Measurements from ENCODE around the gene PLET1.

The PLET1 gene

DNA sequence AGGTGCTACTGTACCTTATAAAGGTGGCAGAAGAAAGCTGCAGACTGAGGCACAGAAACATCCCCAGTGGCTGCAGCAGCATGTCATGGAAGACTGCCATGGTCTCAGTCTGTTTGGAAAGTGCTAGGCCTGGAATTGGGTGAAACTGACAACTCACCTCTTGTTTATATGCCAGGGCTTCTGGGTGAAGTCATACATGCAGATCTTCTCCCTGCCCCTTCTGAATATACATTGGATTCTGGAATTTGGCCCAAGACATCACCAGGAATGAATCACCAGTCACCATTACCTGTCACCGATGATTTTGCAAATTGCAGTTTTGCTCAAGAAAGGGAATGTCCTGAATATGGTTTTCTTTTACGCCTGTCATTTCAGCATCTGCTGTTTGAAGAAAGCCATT is at the start of gene PLET1:
Gene PLET1, minus strand, starts transcription at position 371 of the 400 bp plus-strand sequence. Its CDS starts 271 bp downstream, at position 100.
- TF ChIP-seq SUZ12 (IDR thresholded peaks at IDR 0.05; ENCODE audit: extremely low read depth, insufficient read depth, insufficient read length) (no peak), YY1 (IDR thresholded peaks at IDR 0.05; ENCODE audit: insufficient read depth, insufficient read length) (no peak), ZNF274 (IDR thresholded peaks at IDR 0.05; ENCODE audit: low read depth, low read length) (no peak)
- no peak for DNase-seq (ENCODE audit: low read depth, low spot score)
- Histone ChIP-seq H3K36me3 (ENCODE audit: insufficient read depth, insufficient read length, low read length) (no peaks in the 10 kb centered on the region), H3K9me3 (ENCODE audit: insufficient read depth, low read length) (no peaks in the 10 kb centered on the region), H3K9ac (ENCODE audit: insufficient read length, low read depth) (no peak within 1 kb of the TSS), H3K27me3 (ENCODE audit: insufficient read depth, insufficient read length) (no peaks in the 10 kb centered on the region), H3K4me1 (ENCODE audit: insufficient read depth, insufficient read length) (no peaks in the 10 kb centered on the region), H3K4me3 (ENCODE audit: insufficient read length, low read depth) (no peak within 1 kb of the TSS)

DNA sequence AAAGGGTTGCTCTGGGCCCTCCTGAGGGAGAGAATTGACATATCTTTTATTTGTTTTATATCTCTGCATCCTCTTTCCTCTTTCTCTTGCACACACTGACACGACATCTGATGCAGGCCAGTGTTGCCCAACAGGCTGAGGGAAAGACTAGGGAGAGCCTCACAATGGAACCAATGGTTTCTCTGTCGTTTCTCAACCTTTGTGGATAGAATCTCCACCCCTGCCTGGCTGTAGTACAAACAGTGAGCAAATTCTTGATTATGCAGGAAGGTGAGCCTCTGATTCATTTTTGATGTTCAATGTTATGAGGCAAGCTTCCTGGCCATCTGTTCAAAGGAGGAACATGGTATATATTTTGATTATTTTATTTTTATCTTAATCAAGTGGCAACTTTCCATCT is 49.8 kb upstream of the PLET1 start:
- Histone ChIP-seq H3K4me1 (ENCODE audit: insufficient read depth, insufficient read length) (no peaks in the 10 kb centered on the region), H3K27me3 (ENCODE audit: insufficient read depth, insufficient read length) (no peaks in the 10 kb centered on the region), H3K9me3 (ENCODE audit: insufficient read depth, low read length) (no peaks in the 10 kb centered on the region), H3K4me3 (ENCODE audit: insufficient read length, low read depth) (no peak overlapping the region), H3K9ac (ENCODE audit: insufficient read length, low read depth) (no peak overlapping the region), H3K36me3 (ENCODE audit: insufficient read depth, insufficient read length, low read length) (no peaks in the 10 kb centered on the region)
- no peak for DNase-seq (ENCODE audit: low read depth, low spot score)
- no peak for TF ChIP-seq ZNF274 (IDR thresholded peaks at IDR 0.05; ENCODE audit: low read depth, low read length)
- no peak for TF ChIP-seq YY1 (IDR thresholded peaks at IDR 0.05; ENCODE audit: insufficient read depth, insufficient read length)
- TF ChIP-seq SUZ12 (IDR thresholded peaks at IDR 0.05; ENCODE audit: extremely low read depth, insufficient read depth, insufficient read length), result no peak

- Histone ChIP-seq H3K27me3 (ENCODE audit: insufficient read depth, insufficient read length) (no peaks in the 10 kb centered on the region), H3K9ac (ENCODE audit: insufficient read length, low read depth) (no peak overlapping the region), H3K9me3 (ENCODE audit: insufficient read depth, low read length) (no peaks in the 10 kb centered on the region), H3K4me3 (ENCODE audit: insufficient read length, low read depth) (no peak overlapping the region), H3K36me3 (ENCODE audit: insufficient read depth, insufficient read length, low read length) (no peaks in the 10 kb centered on the region), H3K4me1 (ENCODE audit: insufficient read depth, insufficient read length) (no peaks in the 10 kb centered on the region)
- no peak for DNase-seq (ENCODE audit: low read depth, low spot score)
- TF ChIP-seq SUZ12 (IDR thresholded peaks at IDR 0.05; ENCODE audit: extremely low read depth, insufficient read depth, insufficient read length) (no peak), YY1 (IDR thresholded peaks at IDR 0.05; ENCODE audit: insufficient read depth, insufficient read length) (no peak), ZNF274 (IDR thresholded peaks at IDR 0.05; ENCODE audit: low read depth, low read length) (no peak)
These were observed 48.0 kb upstream of the PLET1 start for GRCh38 chr11:112308651-112309050.

- H3K36me3 ChIP-seq (ENCODE audit: insufficient read depth, insufficient read length, low read length), result no peaks in the 10 kb centered on the region
- no peak overlapping the region for H3K9ac ChIP-seq (ENCODE audit: insufficient read length, low read depth)
- no peaks in the 10 kb centered on the region for H3K27me3 ChIP-seq (ENCODE audit: insufficient read depth, insufficient read length)
- no peak for DNase-seq (ENCODE audit: low read depth, low spot score)
- no peak overlapping the region for H3K4me3 ChIP-seq (ENCODE audit: insufficient read length, low read depth)
- TF ChIP-seq SUZ12 (IDR thresholded peaks at IDR 0.05; ENCODE audit: extremely low read depth, insufficient read depth, insufficient read length), result no peak
- TF ChIP-seq ZNF274 (IDR thresholded peaks at IDR 0.05; ENCODE audit: low read depth, low read length), result no peak
- TF ChIP-seq YY1 (IDR thresholded peaks at IDR 0.05; ENCODE audit: insufficient read depth, insufficient read length), result no peak
- no peaks in the 10 kb centered on the region for H3K4me1 ChIP-seq (ENCODE audit: insufficient read depth, insufficient read length)
- no peaks in the 10 kb centered on the region for H3K9me3 ChIP-seq (ENCODE audit: insufficient read depth, low read length)
These were observed 47.0 kb upstream of the PLET1 start for GRCh38 chr11:112307616-112308015.

DNA sequence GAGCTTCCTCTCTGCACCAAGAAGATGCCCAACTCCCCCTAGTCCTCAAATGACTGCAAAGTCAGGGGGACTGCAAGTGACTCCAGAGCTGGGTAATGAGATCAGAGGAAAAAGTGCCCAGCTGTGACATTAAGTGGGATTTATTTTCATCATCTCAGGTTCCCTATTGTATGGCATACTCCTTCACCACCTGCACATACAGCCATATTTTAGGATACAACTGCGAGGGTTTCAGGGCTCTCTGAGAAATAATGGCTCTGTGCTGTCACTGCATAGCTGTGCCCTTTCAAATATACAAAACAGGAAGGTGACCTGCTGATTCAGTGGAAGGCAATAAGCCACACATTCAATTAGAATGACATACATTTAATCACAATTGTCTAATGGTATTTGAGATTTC is 45.6 kb upstream of the PLET1 start:
- Histone ChIP-seq H3K9me3 (ENCODE audit: insufficient read depth, low read length) (no peaks in the 10 kb centered on the region), H3K9ac (ENCODE audit: insufficient read length, low read depth) (no peak overlapping the region), H3K27me3 (ENCODE audit: insufficient read depth, insufficient read length) (no peaks in the 10 kb centered on the region), H3K36me3 (ENCODE audit: insufficient read depth, insufficient read length, low read length) (no peaks in the 10 kb centered on the region), H3K4me1 (ENCODE audit: insufficient read depth, insufficient read length) (no peaks in the 10 kb centered on the region), H3K4me3 (ENCODE audit: insufficient read length, low read depth) (no peak overlapping the region)
- DNase-seq (ENCODE audit: low read depth, low spot score), result no peak
- TF ChIP-seq YY1 (IDR thresholded peaks at IDR 0.05; ENCODE audit: insufficient read depth, insufficient read length), result no peak

DNA sequence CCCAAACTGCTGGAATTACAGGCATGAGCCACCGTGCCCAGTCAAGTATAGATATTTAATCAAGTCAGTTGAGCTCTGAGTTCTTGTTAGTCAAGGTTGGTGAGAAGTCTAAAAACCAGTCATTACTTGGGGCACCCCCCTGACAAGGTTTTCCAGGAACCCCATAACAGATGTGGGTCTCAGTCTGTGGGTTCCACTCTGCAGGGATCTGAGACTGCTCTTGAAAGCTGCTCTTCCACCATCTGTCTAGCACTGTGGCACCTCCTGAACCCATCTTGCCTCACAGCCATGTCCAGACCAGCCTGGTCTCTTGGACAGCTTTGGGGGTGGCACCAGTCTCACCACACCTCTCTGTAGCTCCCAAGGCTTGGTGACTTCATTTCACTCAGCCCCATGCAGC is 44.3 kb upstream of the PLET1 start:
- Histone ChIP-seq H3K9me3 (ENCODE audit: insufficient read depth, low read length) (no peaks in the 10 kb centered on the region), H3K36me3 (ENCODE audit: insufficient read depth, insufficient read length, low read length) (no peaks in the 10 kb centered on the region), H3K9ac (ENCODE audit: insufficient read length, low read depth) (no peak overlapping the region), H3K27me3 (ENCODE audit: insufficient read depth, insufficient read length) (no peaks in the 10 kb centered on the region), H3K4me3 (ENCODE audit: insufficient read length, low read depth) (no peak overlapping the region), H3K4me1 (ENCODE audit: insufficient read depth, insufficient read length) (peaks cover 6% of the 10 kb centered on the region)
- no peak for DNase-seq (ENCODE audit: low read depth, low spot score)
- TF ChIP-seq ZNF274 (IDR thresholded peaks at IDR 0.05; ENCODE audit: low read depth, low read length) (no peak), SUZ12 (IDR thresholded peaks at IDR 0.05; ENCODE audit: extremely low read depth, insufficient read depth, insufficient read length) (no peak), YY1 (IDR thresholded peaks at IDR 0.05; ENCODE audit: insufficient read depth, insufficient read length) (no peak)

DNA sequence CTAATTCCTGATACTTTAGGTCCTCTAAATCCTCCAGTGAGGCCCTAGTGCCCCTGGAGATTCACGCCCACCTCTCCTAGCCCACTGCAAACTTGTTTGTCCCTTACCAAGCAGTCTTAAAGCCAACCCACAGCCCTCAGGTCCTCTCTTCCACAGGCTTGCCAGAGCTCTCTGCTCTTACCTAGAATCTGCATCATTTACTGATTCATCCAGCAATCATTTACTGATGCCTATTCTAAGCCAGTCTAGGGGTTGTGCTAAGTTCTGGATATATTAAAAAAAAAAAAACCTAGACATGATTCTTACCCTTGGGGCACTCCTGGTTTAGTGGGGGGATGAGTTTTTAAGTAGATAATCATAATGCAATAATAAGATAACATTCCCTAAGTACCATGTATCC is 43.0 kb upstream of the PLET1 start:
- Histone ChIP-seq H3K9ac (ENCODE audit: insufficient read length, low read depth) (no peak overlapping the region), H3K9me3 (ENCODE audit: insufficient read depth, low read length) (no peaks in the 10 kb centered on the region), H3K27me3 (ENCODE audit: insufficient read depth, insufficient read length) (no peaks in the 10 kb centered on the region), H3K4me3 (ENCODE audit: insufficient read length, low read depth) (no peak overlapping the region), H3K36me3 (ENCODE audit: insufficient read depth, insufficient read length, low read length) (no peaks in the 10 kb centered on the region), H3K4me1 (ENCODE audit: insufficient read depth, insufficient read length) (peaks cover 8% of the 10 kb centered on the region)
- no peak for DNase-seq (ENCODE audit: low read depth, low spot score)
- TF ChIP-seq SUZ12 (IDR thresholded peaks at IDR 0.05; ENCODE audit: extremely low read depth, insufficient read depth, insufficient read length), result no peak
- TF ChIP-seq YY1 (IDR thresholded peaks at IDR 0.05; ENCODE audit: insufficient read depth, insufficient read length), result no peak
- no peak for TF ChIP-seq ZNF274 (IDR thresholded peaks at IDR 0.05; ENCODE audit: low read depth, low read length)
